Measurements from ENCODE around the gene XPOT. TPM values are rescaled to one million over a fixed set of nuclear protein-coding genes. Genes with fewer than 3 reads are reported as not detected.
A peak's percentile ranks its signal among the peaks of the same experiment; 100 is the strongest.

XPOT gene
- total RNA-seq, 1 donor = 237 TPM

- H3K4me3 ChIP-seq (ENCODE audit: low read depth, low read length) = no peak overlapping the region
- no peak for DNase-seq (ENCODE audit: low read depth)
- TF ChIP-seq CTCF (IDR thresholded peaks at IDR 0.05; ENCODE audit: insufficient read depth, low read length) = no peak
Observed at GRCh38 chr12:64440100-64440499, 35.9 kb downstream of the XPOT start.

GRCh38 chr12:64445490-64445889 is 41.3 kb downstream of the XPOT start:
- no peak overlapping the region for H3K4me3 ChIP-seq (ENCODE audit: low read depth, low read length)

GRCh38 chr12:64446295-64446694 is 42.1 kb downstream of the XPOT start:
- TF ChIP-seq CTCF (IDR thresholded peaks at IDR 0.05; ENCODE audit: insufficient read depth, low read length) = no peak
- no peak for DNase-seq (ENCODE audit: low read depth)
- H3K4me3 ChIP-seq (ENCODE audit: low read depth, low read length) = no peak overlapping the region

More at GRCh38 chr12:64445490-64445889, 41.3 kb downstream of the XPOT start:
- DNase-seq (ENCODE audit: low read depth) = no peak
- TF ChIP-seq CTCF (IDR thresholded peaks at IDR 0.05; ENCODE audit: insufficient read depth, low read length) = no peak

- no peak for TF ChIP-seq CTCF (IDR thresholded peaks at IDR 0.05; ENCODE audit: insufficient read depth, low read length)
- no peak overlapping the region for H3K4me3 ChIP-seq (ENCODE audit: low read depth, low read length)
- DNase-seq (ENCODE audit: low read depth) = no peak
Observed at GRCh38 chr12:64450057-64450640, 46.0 kb downstream of the XPOT start.

- H3K4me3 ChIP-seq (ENCODE audit: low read depth, low read length) = peak overlapping the region; percentile 92
- peak; percentile 27 for DNase-seq (ENCODE audit: low read depth)
- no peak for TF ChIP-seq CTCF (IDR thresholded peaks at IDR 0.05; ENCODE audit: insufficient read depth, low read length)
Observed at GRCh38 chr12:64450711-64451486, 46.7 kb downstream of the XPOT start.

- TF ChIP-seq CTCF (IDR thresholded peaks at IDR 0.05; ENCODE audit: insufficient read depth, low read length) = no peak
- peak; percentile 81 for DNase-seq (ENCODE audit: low read depth)
Observed at GRCh38 chr12:64451687-64452558, 47.7 kb downstream of the XPOT start, which contains the start of gene TBK1. TBK1 (plus strand) TSS chr12:64452120; CDS start chr12:64455871, 3,751 bp downstream.

More at GRCh38 chr12:64451687-64452558, 47.7 kb downstream of the XPOT start, which contains the start of gene TBK1:
- peak within 1 kb of the TSS; percentile 92 for H3K4me3 ChIP-seq (ENCODE audit: low read depth, low read length)

All from fibroblast of the aortic adventitia (primary cell).